NT2/D1 (cell line): Measurements from ENCODE around the gene TIAM2.

Experiments used
- DNase-seq: peaks from one replicate; pipeline ENCODE4 v3.0.0-alpha.2; 2011; ENCODE audit warnings: low read depth, low spot score
- H3K27me3 ChIP-seq: 2 replicates; pipeline ENCODE4 v1.6.0; 2011; ENCODE audit warnings: mild to moderate bottlenecking; ENCODE audit not compliant: insufficient read length, insufficient read depth
- H3K36me3 ChIP-seq: 2 replicates; pipeline ENCODE4 v1.6.1; 2011; ENCODE audit warnings: mild to moderate bottlenecking, low read length, mixed read lengths; ENCODE audit not compliant: insufficient read depth, insufficient read length
- H3K4me1 ChIP-seq: 2 replicates; pipeline ENCODE4 v1.5.1; 2011; ENCODE audit not compliant: insufficient read depth, insufficient read length
- H3K4me3 ChIP-seq: 2 replicates; pipeline ENCODE4 v1.5.1; 2011; ENCODE audit warnings: low read depth; ENCODE audit not compliant: insufficient read length
- H3K9ac ChIP-seq: 2 replicates; pipeline ENCODE4 v1.6.0; 2011; ENCODE audit warnings: low read depth; ENCODE audit not compliant: insufficient read length
- H3K9me3 ChIP-seq: 2 replicates; pipeline ENCODE4 v1.5.1; 2011; ENCODE audit warnings: mild to moderate bottlenecking, low read length; ENCODE audit not compliant: insufficient read depth
- SUZ12 ChIP-seq: IDR thresholded peaks from 2 replicates; pipeline ENCODE4 v1.6.1; 2011; ENCODE audit not compliant: insufficient read length, insufficient read depth; ENCODE audit errors: extremely low read depth
- YY1 ChIP-seq: IDR thresholded peaks from 2 replicates; pipeline ENCODE4 v1.6.1; 2011; ENCODE audit not compliant: insufficient read length, insufficient read depth
- ZNF274 ChIP-seq: IDR thresholded peaks from 2 replicates; pipeline ENCODE4 v1.6.1; 2011; ENCODE audit warnings: mild to moderate bottlenecking, low read depth, low read length

Gene TIAM2

GRCh38 chr6:155147958-155148663 is 153.0 kb downstream of the TIAM2 start:
- H3K9me3 ChIP-seq = no peaks in the 10 kb centered on the region
- TF ChIP-seq YY1 (no peak), SUZ12 (no peak), ZNF274 (no peak)
- H3K4me3 ChIP-seq = no peak overlapping the region
- H3K27me3 ChIP-seq = no peaks in the 10 kb centered on the region
- peaks cover 4% of the 10 kb centered on the region for H3K4me1 ChIP-seq
- peaks cover 25% of the 10 kb centered on the region for H3K36me3 ChIP-seq
- no peak overlapping the region for H3K9ac ChIP-seq
- DNase-seq = no peak

DNA sequence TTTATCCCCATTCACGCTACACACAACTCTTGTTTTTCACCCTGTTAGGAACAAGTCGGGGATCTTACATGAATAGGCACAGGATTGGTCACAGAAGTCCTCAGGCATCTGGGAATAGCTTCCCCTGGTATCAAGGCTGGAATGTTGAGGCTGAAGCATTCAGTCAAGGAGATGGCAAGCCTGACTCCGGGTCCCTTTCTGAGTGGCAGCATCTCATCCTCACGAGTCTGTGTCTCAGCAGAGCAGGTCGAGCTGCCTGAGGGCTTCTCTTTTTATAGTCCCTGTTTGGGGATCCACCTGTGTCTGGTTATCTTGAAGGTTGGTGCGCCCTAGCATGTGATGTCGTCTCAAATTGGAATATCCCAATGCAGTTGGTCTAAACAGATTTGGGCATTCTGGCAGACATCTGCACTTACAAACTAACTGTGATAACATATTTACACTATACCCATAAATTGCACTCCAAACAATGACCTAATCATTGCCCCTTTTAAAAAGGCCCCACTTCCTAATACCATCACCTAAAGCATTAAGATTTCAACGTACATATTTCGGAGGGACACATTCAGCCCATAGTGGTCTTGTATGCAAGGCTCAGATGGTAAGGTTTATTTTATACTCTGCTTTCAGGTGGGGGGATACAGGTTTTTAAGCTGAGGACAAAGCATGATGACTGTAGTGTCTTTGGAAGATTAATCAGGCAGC is 156.0 kb downstream of the TIAM2 start:
- TF ChIP-seq YY1 = no peak
- TF ChIP-seq SUZ12 = no peak
- no peak for TF ChIP-seq ZNF274
- Histone ChIP-seq H3K36me3 (peaks cover 16% of the 10 kb centered on the region), H3K27me3 (no peaks in the 10 kb centered on the region), H3K9ac (no peak overlapping the region), H3K4me1 (peaks cover 2% of the 10 kb centered on the region), H3K4me3 (no peak overlapping the region), H3K9me3 (no peaks in the 10 kb centered on the region)
- DNase-seq = no peak

DNA sequence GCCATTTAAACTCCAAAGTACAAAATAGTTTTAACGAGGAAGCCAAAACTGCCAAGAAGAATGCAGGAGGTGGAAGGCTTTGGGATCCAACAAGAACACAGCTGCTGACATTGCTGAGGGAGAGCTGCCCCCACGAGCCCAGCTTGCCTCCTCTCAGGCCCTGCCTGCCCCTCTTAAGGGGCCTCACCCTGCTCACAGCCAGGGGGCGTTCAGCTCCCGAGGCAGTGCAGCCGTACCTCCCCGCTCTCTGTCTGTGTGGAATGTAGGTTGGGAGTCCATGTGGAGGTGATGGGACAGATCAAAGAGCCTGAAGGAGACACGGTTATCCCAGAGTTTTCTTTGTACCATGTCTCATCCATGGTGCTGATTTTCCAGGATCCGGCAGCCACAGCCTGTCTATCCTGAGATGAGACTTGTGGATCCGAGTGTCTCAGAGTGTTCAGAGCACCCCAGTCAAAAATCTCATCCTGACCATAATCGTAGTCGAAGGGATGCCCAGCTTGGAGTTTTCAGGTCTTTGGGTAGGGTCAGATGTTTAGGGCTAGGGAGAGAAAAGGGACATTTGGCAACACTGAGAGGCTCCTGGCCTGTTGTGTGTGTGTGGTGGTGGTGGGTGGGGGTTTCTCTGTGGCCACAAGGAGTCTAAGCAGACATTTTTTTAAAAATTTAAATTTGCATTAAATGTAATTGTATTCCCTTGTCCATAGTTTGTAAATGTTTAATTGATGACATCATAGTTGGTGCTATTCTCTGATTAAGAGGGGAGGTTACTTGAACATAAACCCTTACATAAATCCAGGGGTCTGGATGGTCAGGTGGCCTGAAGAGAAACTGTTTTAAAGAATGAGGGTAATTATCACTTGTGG is 157.3 kb downstream of the TIAM2 start:
- H3K9ac ChIP-seq = no peak overlapping the region
- DNase-seq = no peak
- no peaks in the 10 kb centered on the region for H3K9me3 ChIP-seq
- H3K27me3 ChIP-seq = no peaks in the 10 kb centered on the region
- H3K36me3 ChIP-seq = peaks cover 17% of the 10 kb centered on the region
- H3K4me3 ChIP-seq = no peak overlapping the region
- TF ChIP-seq YY1 (no peak), SUZ12 (no peak)
- peaks cover 4% of the 10 kb centered on the region for H3K4me1 ChIP-seq

GRCh38 chr6:155154158-155154830 is 159.2 kb downstream of the TIAM2 start:
- TF ChIP-seq SUZ12 (no peak), YY1 (no peak), ZNF274 (no peak)
- no peak overlapping the region for H3K4me3 ChIP-seq
- no peak for DNase-seq
- H3K9ac ChIP-seq = no peak overlapping the region
- H3K36me3 ChIP-seq = peaks cover 12% of the 10 kb centered on the region
- no peaks in the 10 kb centered on the region for H3K9me3 ChIP-seq
- no peaks in the 10 kb centered on the region for H3K27me3 ChIP-seq
- peaks cover 4% of the 10 kb centered on the region for H3K4me1 ChIP-seq

DNA sequence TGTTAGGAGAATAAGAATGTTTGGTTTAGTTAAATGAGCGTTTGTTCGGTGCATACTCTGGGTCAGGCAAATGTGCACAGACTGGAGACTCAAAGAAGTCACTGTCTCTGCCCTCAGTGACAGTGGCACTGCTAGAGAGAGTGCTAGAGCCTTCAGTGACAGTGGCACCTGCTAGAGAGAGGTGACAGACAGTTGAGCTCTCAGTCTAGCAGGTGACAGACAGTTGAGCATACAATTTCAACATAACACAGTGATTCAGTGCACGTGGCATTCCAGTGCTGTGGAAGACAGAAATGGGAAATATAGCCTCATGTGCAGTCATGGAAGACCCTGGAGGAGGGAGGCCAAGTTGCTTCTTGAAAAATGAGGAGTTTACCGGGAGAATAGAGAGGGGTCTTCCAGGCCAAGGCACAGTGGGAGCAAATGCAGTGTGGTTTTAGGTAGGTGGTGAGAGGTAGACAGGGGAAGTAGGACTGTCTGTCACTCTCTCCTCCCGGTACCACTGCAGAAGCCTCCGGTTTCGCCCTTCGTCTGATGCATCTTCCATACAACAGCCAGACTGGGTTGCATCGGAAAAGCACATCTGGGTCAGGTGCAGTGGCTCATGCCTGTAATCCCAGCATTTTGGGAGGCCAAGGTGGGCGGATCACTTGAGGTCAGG is 160.8 kb downstream of the TIAM2 start:
- Histone ChIP-seq H3K4me3 (no peak overlapping the region), H3K9ac (no peak overlapping the region), H3K9me3 (0 out of 2 replicates have a peak, but pooled peaks cover 7% of the 10 kb centered on the region), H3K36me3 (peaks cover 12% of the 10 kb centered on the region), H3K27me3 (no peaks in the 10 kb centered on the region), H3K4me1 (peaks cover 4% of the 10 kb centered on the region)
- no peak for DNase-seq
- TF ChIP-seq ZNF274 = no peak
- no peak for TF ChIP-seq YY1
- TF ChIP-seq SUZ12 = no peak

GRCh38 chr6:155157101-155157500 is 162.0 kb downstream of the TIAM2 start:
- TF ChIP-seq YY1 (no peak), SUZ12 (no peak), ZNF274 (no peak)
- H3K36me3 ChIP-seq = peaks cover 8% of the 10 kb centered on the region
- no peaks in the 10 kb centered on the region for H3K27me3 ChIP-seq
- no peak for DNase-seq
- H3K9me3 ChIP-seq = 0 out of 2 replicates have a peak, but pooled peaks cover 7% of the 10 kb centered on the region
- H3K9ac ChIP-seq = no peak overlapping the region
- H3K4me1 ChIP-seq = peaks cover 4% of the 10 kb centered on the region
- H3K4me3 ChIP-seq = no peak overlapping the region
